CD4-positive, alpha-beta T cell treated with Interleukin-17A for 4 hours (primary cell): ENCODE data around the gene CD46.

Source experiments
- DNase-seq: peaks from one replicate; pipeline ENCODE4 v3.0.0-alpha.2; 2020; ENCODE audit warnings: mixed read lengths

The CD46 gene

GRCh38 chr1:207799989-207800648, 48.3 kb downstream of the CD46 start:
- DNase-seq = no peak

- DNase-seq = no peak
Measured at GRCh38 chr1:207801819-207802218, 50.0 kb downstream of the CD46 start.

GRCh38 chr1:207803678-207804077, 51.8 kb downstream of the CD46 start:
- DNase-seq = no peak

- no peak for DNase-seq
Measured at GRCh38 chr1:207804721-207805468, 53.0 kb downstream of the CD46 start.

- no peak for DNase-seq
Measured at GRCh38 chr1:207805841-207806421, 54.1 kb downstream of the CD46 start.

- DNase-seq = peak; percentile 26
Measured at GRCh38 chr1:207806531-207807325, 54.9 kb downstream of the CD46 start.

GRCh38 chr1:207807326-207807689, 55.5 kb downstream of the CD46 start:
- DNase-seq = no peak

GRCh38 chr1:207807690-207808321, 56.0 kb downstream of the CD46 start:
- no peak for DNase-seq

GRCh38 chr1:207808322-207808705, 56.5 kb downstream of the CD46 start:
- DNase-seq = no peak

GRCh38 chr1:207808911-207809555, 57.2 kb downstream of the CD46 start:
- DNase-seq = no peak

GRCh38 chr1:207810173-207810572, 58.3 kb downstream of the CD46 start:
- no peak for DNase-seq

- DNase-seq = no peak
Measured at GRCh38 chr1:207810606-207811295, 58.9 kb downstream of the CD46 start.

- no peak for DNase-seq
Measured at GRCh38 chr1:207811319-207811718, 59.5 kb downstream of the CD46 start.

GRCh38 chr1:207811920-207812720, 60.3 kb downstream of the CD46 start:
- peak; percentile 26 for DNase-seq

- no peak for DNase-seq
Measured at GRCh38 chr1:207812778-207813511, 61.1 kb downstream of the CD46 start.

GRCh38 chr1:207813512-207813881, 61.6 kb downstream of the CD46 start:
- no peak for DNase-seq

GRCh38 chr1:207813946-207814345, 62.1 kb downstream of the CD46 start:
- no peak for DNase-seq

GRCh38 chr1:207814469-207814868, 62.6 kb downstream of the CD46 start:
- no peak for DNase-seq

GRCh38 chr1:207815466-207815865, 63.6 kb downstream of the CD46 start:
- DNase-seq = no peak

- DNase-seq = peak; percentile 32
Measured at GRCh38 chr1:207815913-207816291, 64.0 kb downstream of the CD46 start.
